ENCODE results near the gene EXOC1L.
"Not testable (repeated sequence)": the region's sequence is repeated elsewhere in the genome, so short reads cannot be mapped to it uniquely, and the experiment has no call there.

Gene EXOC1L

DNA sequence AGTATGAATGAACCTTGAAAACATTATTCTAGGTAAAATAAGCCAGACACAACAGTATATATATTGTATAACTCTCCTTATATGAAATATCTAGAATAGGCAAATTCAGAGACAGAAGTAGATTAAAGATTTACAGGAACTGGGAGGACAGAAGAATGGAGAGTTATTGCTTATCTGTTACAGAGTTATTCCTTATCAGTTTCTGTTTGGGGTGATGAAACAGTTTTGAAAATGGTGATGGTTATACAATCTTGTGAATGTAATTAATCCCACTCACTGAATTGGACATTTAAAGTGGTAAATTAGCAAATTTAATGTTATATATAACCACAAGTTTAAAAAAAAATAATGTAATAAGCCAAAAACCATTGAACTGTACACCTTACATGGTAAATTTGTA, 19.4 kb downstream of the EXOC1L start:
- DNase-seq: no peak

DNA sequence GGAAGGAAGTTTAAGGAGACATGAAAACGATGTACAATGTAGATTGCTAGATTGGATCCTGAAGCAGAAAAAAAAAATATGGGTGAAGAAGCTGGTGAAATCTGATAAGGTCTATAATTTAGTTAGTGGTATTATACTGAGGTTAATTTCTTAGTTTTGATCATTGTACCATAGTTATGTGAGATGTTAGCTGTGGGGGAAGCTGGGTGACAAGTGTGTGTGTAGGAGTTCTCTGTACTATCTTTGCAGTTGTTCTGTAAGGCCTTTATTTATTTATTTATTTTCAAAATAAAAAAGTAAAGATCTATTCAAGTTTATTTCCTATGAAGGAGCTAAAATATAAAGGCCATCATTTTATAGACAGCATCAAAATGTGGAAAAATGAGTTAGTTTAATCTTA, 21.4 kb downstream of the EXOC1L start:
- DNase-seq: no peak

DNA sequence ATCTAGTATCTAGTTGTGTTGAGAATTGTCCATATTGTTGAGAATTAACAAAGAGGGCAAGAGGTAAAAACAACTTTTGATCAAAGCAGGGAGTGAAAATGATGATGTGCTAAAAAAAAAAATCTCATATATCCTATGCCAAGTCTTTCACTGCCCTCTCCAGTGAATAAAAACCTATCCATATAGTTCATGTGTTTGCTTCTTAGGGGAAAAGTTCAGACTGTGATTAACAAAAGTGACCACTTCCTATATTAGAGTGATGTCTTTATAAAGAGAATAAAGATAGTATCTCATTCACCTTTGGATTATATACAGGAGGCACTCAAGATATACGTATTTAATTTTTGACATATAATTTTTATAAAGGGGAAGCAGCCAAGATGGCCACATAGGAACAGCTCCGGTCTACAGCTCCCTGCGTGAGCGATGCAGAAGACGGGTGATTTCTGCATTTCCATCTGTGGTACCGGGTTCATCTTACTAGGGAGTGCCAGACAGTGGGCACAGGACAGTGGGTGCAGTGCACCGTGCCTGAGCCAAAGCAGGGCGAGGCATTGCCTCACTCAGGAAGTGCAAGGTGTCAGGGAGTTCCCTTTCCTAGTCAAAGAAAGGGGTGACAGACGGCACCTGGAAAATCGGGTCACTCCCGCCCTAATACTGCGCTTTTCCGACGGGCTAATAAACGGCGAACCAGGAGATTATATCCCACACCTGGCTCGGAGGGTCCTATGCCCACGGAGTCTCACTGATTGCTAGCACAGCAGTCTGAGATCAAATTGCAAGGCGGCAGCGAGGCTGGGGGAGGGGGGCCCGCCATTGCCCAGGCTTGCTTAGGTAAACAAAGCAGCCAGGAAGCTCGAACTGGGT, 22.0 kb downstream of the EXOC1L start:
- DNase-seq: not testable (repeated sequence)

DNA sequence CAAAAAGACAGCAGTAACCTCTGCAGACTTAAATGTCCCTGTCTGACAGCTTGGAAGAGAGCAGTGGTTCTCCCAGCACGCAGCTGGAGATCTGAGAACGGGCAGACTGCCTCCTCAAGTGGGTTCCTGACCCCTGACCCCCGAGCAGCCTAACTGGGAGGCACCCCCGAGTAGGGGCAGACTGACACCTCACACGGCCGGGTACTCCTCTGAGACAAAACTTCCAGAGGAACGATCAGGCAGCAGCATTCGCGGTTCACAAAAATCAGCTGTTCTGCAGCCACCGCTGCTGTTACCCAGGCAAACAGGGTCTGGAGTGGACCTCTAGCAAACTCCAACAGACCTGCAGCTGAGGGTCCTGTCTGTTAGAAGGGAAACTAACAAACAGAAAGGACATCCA, 22.7 kb downstream of the EXOC1L start:
- DNase-seq: not testable (repeated sequence)

DNA sequence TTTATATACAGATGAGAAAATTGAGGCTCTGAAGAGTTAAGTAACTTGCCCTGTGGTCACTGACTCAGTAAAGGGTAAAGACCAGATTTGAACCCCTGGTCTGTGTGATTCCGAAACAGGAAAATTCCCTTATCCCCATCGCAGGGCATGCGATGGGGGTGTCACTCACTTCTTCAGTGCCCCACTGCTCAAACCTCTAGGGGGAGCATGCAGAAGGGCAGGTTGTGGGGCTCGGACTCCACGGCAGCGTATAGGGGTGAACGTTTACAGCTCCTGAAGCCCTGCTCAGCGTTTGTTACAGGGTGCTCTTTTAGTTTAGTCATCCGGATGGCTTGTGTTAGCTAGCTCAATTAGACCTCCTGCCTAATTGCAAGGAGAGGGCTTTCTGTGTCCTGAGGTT, 30.1 kb downstream of the EXOC1L start:
- DNase-seq: no peak

DNA sequence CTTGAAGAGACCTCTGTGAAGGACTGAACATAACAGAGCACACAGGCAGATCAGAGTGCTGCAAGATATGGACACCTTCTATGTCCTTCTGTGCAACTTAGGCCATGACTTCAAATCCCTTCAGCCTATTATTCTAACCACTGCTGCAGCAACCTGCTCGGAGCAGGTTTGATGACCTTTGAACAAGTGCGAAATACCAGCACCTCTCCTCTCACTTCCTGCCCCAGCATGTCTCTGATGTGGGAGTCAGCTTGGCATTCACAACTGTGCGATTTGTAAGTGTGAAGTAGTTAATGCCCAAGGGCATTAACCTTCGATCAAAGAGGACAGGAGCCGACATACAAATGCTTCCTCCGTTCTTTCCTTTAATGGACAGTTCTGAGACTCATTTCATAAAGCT, 32.3 kb downstream of the EXOC1L start:
- peak in 1 of 2 experiments; percentile 21 for DNase-seq

DNA sequence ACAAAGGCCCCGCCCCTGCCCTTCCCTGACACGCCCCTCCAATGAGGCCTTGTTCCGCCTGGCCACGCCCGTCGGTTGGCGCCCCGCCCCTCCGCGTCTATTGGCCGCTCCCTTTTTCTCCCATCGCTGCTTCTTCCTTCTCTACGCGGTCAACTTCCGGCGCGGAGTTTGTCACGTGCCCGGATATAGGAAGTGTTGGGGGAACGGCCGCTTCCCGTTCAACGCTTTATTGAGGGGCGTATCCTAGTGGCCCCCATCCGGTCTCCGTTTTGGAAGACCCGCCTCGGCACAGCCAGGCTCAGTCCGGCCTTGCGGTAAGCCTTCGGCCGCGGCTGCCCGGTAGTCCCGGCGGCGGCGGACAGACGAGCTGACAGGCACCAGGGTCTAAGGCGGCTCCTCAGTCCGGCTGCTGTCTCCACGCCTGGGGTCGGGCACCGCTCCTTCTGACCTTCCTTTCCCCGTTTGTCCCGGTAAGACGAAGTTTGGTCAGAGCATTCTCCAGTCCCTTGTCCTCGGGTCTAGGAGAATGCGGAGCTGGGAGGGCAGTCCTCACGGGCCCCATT, 34.0 kb downstream of the EXOC1L start, which contains the start of gene EXOC1:
Gene EXOC1 (plus strand): TSS at position 165 of the 563 bp plus-strand sequence. CDS start 4,676 bp downstream, outside the sequence.
- DNase-seq: peak; percentile 99 to 100

DNA sequence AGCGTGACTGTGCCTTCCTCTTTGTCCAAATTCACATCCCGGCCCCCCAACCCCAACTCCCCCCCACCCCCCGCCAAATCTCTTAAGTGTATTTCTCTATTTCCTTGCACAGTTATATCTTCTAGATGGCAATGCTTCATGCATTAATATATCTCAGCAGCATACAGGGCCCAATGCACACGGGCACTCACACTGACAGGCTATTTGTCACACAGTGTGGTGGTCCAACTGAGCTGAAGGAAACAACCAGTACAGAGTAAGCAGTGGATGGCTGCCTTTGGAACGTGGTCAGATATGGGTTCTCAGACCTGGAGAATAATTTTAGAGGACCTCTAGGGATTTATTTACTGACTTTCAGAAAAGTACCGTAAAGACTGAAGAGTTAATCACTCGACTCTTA, 34.5 kb downstream of the EXOC1L start:
- DNase-seq: no peak

DNA sequence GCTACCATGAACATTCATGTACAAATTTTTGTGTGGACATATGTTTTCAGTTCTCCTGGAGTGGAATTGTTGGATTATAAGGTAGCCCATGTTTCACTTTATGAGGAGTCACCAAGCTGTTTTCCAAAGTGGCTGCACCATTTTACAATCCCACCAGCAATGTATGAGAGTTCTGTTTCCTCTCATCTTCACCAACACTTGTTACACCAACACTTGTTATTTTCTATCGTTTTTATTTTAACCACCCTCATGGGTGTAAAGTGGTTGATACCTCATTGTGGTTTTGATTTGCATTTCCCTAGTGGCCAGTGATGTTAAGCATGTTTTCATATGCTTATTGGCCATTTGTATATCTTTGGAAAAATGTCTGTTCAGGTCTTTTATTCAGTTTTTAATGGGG, 38.0 kb downstream of the EXOC1L start:
- DNase-seq: no peak

DNA sequence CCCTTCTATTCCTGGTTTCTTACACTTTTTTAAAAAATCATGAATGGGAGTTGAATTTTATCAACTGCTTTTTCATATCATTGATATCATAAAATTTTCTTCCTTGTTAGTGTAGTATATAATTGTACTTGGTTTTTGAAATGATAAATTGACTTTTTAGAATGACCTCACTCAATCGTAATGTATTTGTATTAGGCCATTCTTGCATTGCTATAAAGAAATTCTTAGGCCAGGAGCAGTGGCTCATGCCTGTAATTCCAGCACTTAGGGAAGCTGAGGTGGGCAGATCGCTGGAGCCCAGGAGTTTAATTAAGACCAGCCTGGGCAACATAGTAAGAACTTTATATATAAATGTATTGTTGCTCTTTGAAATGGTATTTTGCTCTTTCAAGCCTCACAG, 40.1 kb downstream of the EXOC1L start:
- DNase-seq: no peak

DNA sequence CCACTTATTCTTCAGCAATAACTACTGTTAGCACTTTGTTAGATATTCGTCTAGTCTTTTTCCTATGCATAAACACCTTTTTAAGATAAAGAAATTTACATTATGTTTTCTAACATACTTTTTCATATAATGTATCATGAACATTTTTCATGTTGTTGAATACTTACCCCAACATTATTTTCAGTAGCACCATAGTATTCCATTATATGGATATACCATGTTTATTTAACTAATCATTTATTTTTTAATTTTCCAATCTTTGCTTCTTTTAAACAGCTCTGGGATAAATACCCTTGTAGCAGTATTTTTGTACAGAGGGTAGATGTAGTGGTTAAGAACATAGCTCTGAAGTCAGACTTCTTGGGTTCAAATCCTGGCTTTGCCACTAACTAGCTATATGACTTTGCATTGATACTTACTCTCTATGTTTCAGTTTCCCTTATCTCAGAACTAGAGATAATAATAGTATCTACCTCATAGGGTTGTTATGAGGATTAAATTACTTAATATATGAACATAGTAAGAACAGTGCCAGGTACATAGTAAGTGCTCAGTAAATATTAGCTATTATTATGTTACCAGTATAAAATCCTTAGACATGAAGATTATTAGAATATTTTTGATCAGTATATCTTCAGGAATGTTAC, 45.1 kb downstream of the EXOC1L start:
- no peak for DNase-seq

DNA sequence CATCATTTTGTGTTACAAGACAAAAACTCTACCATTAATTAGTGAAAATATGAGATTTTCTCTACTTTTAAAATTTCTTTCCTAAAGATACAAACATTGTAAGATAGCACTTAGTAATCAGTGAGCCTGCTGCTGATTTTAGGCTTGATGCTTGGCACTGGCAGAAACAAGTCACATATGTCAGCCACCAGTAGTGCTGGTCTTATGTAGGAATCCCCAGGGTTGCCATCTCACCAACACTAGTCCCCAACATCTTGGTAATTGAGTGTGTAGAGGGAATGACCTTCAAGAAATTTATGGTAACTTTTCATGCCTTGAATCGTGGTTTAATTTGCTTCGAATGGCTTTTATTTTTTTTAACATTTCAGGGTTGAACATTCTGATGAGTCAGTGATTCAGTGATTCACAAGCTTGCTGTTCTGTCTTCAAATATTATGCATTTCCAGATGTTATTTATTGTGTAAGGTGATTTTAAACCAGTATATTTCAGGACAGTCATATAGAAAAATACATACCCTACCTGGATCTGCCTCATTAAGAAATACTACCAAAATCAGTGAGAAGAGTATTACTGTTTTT, 45.7 kb downstream of the EXOC1L start:
- DNase-seq: no peak

DNA sequence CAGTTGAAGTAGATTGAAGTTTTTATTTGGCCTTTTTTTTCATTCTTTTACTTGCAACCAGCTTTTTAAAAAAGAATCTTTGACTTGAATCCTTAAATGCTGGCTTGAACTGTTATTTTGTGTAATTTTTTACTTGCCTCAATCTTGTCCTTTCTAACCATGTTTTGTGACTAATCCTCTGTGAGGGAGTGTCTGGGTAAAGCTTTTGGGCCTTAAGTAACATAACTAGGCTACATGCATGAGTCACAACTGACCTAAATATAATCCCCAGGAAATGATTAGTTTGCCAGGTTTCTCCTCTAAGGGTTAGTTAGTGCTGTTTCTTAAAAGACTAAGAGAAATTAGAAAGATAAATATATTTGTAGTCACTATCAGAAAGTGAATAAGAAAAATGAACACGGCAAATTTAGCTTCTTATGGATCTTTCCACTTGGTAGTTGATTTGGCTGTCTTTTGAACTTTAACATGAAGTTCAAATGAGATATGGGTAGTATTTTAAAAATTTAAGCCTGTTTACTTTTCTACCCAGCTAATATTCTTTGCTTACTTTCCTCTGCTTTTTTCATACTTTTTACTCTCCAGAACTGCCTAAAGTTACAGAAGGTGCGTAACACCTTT, 46.8 kb downstream of the EXOC1L start:
- no peak for DNase-seq

DNA sequence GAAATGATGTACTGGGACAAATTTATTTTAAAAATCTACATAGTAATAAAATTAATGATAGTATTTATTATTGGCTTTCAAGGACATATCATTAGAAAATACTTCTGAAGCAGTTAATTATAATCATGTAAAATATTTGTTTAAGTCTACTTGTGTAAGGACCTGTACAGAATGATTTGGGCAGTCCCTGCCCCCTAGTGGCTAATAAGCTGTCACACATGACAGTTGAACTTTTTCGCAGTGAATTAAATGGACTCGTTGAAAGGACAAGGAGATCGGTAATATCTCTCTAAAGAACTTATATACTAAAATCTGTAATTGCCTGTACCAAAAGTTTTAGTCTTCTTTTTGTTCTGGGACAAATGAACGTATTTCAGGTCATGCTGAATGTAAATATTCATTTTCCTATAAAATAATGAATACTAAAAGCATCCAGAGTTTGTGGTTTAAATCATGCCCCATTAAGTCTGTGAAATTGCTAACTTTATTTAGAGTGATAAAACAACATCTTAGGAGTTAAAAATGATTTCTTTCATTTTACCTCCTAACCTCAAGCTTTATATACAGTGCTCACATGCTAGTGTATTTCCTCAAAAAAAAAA, 47.5 kb downstream of the EXOC1L start:
- no peak for DNase-seq

DNA sequence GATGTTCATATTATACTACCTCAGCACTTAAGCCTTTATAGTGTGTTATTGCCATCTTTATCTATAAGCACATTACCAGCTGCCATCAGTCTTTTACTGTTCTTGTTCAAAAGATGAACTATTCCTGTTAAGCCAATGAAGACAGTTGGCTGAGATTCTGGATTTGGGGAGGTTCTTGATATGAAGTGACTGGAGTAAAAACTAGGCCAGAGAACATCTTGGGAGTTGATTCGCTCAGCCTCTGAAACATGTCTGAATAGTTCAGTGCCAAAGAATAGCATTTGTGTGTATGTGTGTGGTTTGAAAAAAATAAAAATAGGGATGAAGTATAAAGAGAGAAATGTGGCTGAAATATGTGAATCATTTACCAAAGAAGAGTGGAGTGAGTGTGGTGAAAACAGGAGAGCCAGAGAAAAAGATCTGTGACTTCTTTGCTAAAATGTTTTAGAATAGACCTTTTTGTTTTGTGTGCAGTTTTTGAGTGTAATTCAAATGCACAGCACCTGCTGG, 49.0 kb downstream of the EXOC1L start:
- no peak for DNase-seq

DNA sequence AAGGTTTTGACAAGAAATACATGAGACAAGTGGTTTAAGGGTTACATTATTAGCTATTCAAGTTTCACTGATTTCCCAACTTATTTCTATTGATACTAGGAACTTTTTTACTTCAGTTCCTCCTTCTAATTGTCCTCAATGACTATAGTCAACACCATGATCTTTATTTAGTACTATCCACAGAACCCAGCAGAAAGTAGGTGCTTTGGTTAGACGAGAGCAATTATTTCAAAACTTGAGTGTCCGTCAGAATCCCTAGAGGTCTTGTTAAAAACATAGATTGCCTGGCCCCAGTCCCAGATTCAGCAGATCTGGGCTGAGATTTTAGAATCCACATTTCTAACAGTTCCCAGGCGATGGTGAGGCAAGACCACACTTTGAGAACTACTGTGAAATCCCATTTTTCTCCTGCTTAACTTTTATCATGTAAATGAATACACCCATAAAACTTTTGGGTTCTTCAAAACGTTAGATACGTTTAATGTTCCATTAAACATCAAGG, 51.8 kb downstream of the EXOC1L start:
- no peak for DNase-seq

DNA sequence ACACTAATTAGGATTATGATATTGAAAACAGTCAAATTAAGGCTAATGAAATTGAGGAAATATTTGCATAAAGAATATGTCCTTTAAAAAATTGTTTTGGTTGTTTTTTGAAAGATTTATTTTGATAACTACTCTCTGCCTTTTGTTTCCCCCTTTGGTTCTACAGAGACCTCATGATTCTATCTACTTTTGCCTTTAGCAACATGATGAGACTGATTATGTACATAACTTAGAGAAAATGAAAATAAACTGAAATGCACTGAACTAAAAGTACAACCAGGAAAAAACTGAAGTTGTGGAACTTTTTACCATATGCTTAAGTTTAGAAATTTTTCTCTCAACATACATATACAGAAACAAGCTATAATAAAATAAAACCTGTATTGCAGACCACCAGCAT, 55.2 kb downstream of the EXOC1L start:
- DNase-seq: no peak

DNA sequence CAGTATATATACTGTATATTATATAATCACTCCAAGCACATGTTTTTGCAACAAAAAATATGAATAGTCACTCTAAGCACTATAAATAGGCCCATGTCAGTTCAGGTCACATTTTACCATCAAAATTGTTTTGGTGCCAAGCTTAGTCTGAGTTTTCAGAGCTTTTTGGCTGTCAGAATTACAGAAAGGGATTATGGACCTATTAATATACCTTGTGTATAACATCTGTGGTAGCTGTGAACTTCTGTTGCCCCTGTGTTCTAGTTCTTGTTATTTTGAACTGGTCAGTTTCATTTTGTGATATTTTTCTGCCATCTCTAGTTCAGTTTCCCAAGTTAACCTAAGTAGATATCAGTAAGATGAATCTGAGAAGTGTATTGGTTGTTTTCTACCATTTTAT, 56.8 kb downstream of the EXOC1L start:
- DNase-seq: no peak

DNA sequence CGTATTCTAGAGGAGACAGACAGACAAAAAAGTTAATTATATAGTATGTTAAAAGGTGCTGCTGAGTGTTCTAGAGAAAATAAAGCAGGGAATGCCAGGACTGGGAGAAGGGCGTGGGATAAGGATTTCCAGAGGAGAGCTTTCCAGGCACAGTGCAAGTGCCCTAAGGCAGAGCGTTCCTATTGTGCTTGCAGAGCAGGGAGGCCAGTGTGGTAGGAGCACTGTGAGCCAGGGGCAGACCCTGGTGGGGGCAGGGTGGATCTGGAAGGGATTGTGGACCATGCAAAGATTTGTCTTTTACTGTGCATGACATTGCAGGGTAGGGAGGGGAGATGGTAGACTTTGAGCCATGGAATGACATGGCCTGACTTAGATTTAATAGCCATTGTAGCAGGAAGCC, 59.6 kb downstream of the EXOC1L start:
- no peak for DNase-seq

DNA sequence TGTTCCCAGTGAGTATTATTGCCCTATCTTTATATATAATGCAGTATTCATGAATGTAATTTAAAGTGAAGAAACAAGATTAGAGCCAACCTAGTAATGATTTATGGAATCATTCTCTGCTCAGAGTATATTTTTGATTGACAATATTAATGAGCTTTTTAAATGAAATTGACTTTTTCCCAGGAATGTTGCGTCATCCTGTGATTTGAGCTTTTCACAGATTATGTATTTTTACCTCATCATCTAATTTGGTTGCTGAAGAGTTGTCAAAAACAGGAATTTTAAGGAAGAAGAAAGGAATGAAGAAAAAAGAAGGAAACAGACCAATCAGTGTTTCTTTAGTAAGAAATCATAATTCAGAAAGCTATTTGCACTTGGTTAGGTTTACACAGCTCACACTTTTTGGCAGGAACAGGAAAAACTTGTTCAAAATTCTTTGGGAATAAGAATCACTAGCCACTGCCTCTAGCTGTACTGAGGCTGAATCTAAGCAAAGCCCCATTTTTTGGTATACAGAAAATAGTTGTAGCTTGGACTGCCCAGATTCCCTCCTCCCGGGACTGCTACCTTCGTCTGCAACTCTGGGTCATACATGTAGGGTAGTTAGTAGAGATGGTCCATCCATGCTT, 61.2 kb downstream of the EXOC1L start:
- DNase-seq: no peak

DNA sequence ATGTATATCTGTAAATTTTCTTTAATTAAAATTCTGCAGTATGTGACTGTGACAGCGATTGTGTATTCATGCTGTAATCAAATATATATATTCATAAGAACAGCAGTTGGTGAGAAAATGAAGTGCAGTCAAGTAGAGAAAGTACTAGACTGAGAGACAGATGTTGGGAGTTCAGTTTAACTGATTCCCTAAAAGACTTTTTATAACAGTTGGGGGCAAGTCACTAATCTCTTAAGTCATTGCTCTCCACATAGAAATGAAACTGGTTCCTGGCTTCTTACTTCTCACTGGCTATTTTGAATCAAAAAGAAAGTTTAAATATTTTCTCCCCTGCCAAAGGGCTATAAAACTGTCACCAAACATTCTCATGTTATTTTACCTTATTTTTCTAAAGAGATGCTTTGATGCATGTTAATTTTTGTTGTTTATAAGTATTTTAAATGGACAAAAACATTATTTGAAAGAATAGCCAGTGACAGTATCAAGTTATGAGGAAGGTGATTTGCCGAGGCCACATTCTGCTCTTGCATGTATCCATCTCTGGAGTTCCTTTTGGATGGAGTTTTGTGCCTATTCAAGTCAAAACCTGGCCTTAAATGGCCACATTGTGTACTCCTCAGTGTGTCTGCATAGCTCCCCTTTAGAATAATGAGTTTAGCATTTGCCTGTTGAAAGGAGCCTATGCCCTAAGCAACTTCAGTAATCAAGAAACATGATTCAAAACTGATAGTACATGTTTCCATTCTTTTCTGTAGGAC, 64.7 kb downstream of the EXOC1L start:
- DNase-seq: no peak

All from activated CD4-positive, alpha-beta T cell treated with anti-CD3 and anti-CD28 coated beads, Interleukin-2, amount 50 U/mL, for 48 hours (primary cell).